SJSA1 (cell line): ENCODE measurements around the gene PLEKHA8. TPM values are rescaled to one million over a fixed set of nuclear protein-coding genes. Genes with fewer than 3 reads are reported as not detected.

Source experiments
- DNase-seq, 2 experiments: peaks; one replicate each; pipeline ENCODE4 v3.0.0-alpha.2; 2015 to 2020; ENCODE audit warnings: low spot score in 2 of 2, low read depth in 1 of 2
- H3K27ac ChIP-seq: fragments of 250-450 bp; sonication (Bioruptor Pico); 2 replicates; pipeline ENCODE4 v1.5.1; 2020; ENCODE audit warnings: mild to moderate bottlenecking, moderate library complexity
- H3K27me3 ChIP-seq: fragments of 250-450 bp; sonication (Bioruptor Pico); replicated peaks from 2 replicates; pipeline ENCODE4 v1.5.1; 2020; ENCODE audit warnings: mild to moderate bottlenecking, moderate library complexity
- H3K36me3 ChIP-seq: fragments of 250-450 bp; sonication (Bioruptor Pico); 2 replicates; pipeline ENCODE4 v1.5.1; 2020; ENCODE audit warnings: mild to moderate bottlenecking
- H3K4me1 ChIP-seq: fragments of 250-450 bp; sonication (Bioruptor Pico); replicated peaks from 2 replicates; pipeline ENCODE4 v1.6.1; 2021; ENCODE audit warnings: mild to moderate bottlenecking
- H3K4me3 ChIP-seq: fragments of 250-450 bp; sonication (Bioruptor Pico); 2 replicates; pipeline ENCODE4 v1.5.1; 2020; ENCODE audit warnings: mild to moderate bottlenecking
- H3K9me3 ChIP-seq: fragments of 250-450 bp; sonication (Bioruptor Pico); replicated peaks from 2 replicates; pipeline ENCODE4 v1.5.1; 2020; ENCODE audit warnings: mild to moderate bottlenecking
- total RNA-seq: library from RNA; depleted of rRNA; stranded (reverse); fragments of >200 nt; shearing (Covaris generic); gene quantifications from 2 replicates; pipeline ENCODE4 v1.2.3, GENCODE V29; 2014

The PLEKHA8 gene
- total RNA-seq, 1 experiment from 2014 or later: 12.5 TPM

DNA sequence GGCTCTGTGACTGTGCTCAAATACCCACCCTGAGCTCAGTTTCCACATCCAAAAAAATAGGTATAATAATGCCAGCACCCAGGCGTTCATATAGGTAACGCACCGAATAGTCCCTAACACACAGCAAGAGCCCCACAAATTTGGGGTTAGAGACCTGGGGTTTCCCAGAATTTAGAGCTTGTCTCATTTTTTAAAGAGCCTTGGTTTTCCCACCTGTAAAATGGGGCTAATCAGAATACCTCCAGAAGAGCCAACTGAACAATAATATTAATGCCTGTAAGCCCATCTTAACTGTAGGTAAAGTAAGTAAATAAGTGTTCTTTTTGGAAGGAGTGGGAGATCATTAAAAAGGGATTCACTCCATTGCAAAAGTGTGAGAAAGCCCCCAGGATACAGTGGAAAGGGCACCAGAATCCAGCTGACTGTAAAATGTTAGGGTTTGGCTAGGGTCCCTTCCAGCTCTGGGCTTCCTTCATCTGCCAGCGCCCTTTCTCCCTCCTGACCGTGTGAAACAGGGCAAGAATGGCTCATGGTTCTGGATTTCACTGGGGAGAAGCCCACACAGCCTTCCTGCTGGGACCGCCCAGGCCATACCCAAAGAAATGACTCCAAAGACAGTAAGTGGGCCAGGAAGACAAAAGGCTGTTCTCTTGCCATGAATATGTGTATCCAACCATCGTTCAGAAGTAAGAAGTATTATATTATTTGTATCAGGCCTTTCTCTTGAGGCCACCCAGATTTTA lies 108.7 kb downstream of the PLEKHA8 start:
- no peaks in the 10 kb centered on the region for H3K27me3 ChIP-seq
- H3K9me3 ChIP-seq: no peaks in the 10 kb centered on the region; the same call in 1 of the 2 replicates
- peaks cover 7% of the 10 kb centered on the region for H3K36me3 ChIP-seq
- peak; percentile 52 to 56 for DNase-seq
- H3K27ac ChIP-seq: peak overlapping the region; percentile 78
- peaks cover 21% of the 10 kb centered on the region for H3K4me1 ChIP-seq
- peak overlapping the region; percentile 91 for H3K4me3 ChIP-seq

- Histone ChIP-seq H3K36me3 (peaks cover 7% of the 10 kb centered on the region), H3K9me3 (no peaks in the 10 kb centered on the region; the same call in 1 of the 2 replicates), H3K27ac (no peak overlapping the region), H3K4me3 (no peak overlapping the region), H3K4me1 (peaks cover 40% of the 10 kb centered on the region), H3K27me3 (no peaks in the 10 kb centered on the region)
- DNase-seq: no peak
Observed at GRCh38 chr7:30139836-30140384, 111.7 kb downstream of the PLEKHA8 start.

DNA sequence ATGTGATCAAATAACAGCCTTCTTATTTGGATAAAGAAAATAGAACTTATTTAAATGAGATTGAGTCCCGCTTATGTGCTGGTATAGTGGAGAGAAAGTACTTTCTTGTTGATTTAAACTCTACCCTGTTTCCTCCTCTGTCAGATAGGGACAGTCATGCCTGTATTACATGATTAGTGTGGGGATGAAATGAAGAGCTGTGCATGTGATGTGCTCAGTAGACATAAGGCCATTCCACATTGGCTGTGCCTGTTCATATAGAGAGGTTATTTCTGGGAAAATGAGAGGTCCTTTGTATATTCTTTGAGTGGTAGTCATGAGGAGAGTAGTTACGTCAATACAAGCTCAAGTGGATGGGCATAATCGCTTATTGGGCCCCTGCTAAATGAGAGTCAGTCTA lies 112.2 kb downstream of the PLEKHA8 start:
- Histone ChIP-seq H3K36me3 (peaks cover 2% of the 10 kb centered on the region), H3K4me3 (no peak overlapping the region), H3K9me3 (no peaks in the 10 kb centered on the region), H3K27ac (no peak overlapping the region), H3K27me3 (no peaks in the 10 kb centered on the region), H3K4me1 (peaks cover 46% of the 10 kb centered on the region)
- DNase-seq: no peak

DNA sequence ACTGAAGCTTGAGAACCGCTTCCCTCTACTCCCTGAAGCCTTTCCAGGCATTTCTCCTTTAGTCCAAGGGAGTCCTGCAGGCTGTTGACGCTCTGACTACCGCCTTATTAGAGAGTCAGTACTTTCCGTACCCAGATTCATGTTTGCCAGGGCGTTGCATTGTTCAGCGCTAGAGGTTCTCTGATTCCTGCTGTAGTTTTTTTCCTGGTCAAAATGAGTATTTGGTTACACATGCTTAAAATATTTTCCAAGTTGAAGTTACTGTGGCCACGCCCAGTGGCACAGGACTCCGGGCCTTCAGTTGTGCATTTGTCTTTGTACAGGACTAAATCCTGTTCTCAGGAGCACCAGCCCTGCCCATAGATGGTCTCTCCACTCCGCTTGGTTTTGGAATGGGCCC lies 114.5 kb downstream of the PLEKHA8 start:
- H3K9me3 ChIP-seq: no peaks in the 10 kb centered on the region
- H3K36me3 ChIP-seq: peaks cover 2% of the 10 kb centered on the region; the same call in 1 of the 2 replicates
- no peaks in the 10 kb centered on the region for H3K27me3 ChIP-seq
- DNase-seq: peak; percentile 78 to 87
- peaks cover 58% of the 10 kb centered on the region for H3K4me1 ChIP-seq
- peak overlapping the region; percentile 72 for H3K27ac ChIP-seq
- H3K4me3 ChIP-seq: no peak overlapping the region

DNA sequence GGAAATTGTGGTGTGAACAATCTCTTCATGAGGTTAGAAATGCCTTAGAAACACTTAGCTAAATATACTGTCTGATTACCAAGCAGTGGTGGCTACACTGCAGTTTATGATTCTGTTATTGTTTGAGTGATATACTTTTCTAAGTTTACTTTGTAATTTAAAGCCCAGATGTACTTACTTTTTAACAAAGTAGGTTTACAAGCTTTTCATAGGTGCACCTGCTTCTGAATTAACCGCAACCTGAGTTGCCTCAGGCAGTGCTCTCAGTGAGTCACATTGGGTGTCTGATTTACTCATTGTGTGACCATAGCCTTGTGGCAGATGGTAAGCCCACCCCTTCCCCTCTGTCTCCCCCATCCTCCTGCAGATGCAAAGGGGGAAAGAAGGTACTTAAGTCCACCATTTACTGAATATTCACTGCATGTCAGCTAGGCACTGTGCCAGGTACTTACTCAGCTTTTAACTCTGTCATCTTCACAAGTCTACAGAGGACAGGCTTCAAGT lies 115.6 kb downstream of the PLEKHA8 start:
- no peak for DNase-seq
- H3K36me3 ChIP-seq: peaks cover 5% of the 10 kb centered on the region; the same call in 1 of the 2 replicates
- H3K4me3 ChIP-seq: no peak overlapping the region
- H3K4me1 ChIP-seq: peaks cover 61% of the 10 kb centered on the region
- peak overlapping the region; percentile 72 for H3K27ac ChIP-seq
- H3K9me3 ChIP-seq: no peaks in the 10 kb centered on the region
- H3K27me3 ChIP-seq: no peaks in the 10 kb centered on the region

- no peak overlapping the region for H3K4me3 ChIP-seq
- H3K4me1 ChIP-seq: peaks cover 61% of the 10 kb centered on the region
- no peaks in the 10 kb centered on the region for H3K27me3 ChIP-seq
- H3K27ac ChIP-seq: no peak overlapping the region
- peaks cover 12% of the 10 kb centered on the region for H3K36me3 ChIP-seq
- no peaks in the 10 kb centered on the region for H3K9me3 ChIP-seq
- no peak for DNase-seq
Observed at GRCh38 chr7:30144657-30145306, 116.6 kb downstream of the PLEKHA8 start.

GRCh38 chr7:30145426-30145970 lies 117.3 kb downstream of the PLEKHA8 start:
- Histone ChIP-seq H3K4me3 (no peak overlapping the region), H3K4me1 (peaks cover 61% of the 10 kb centered on the region), H3K36me3 (peaks cover 17% of the 10 kb centered on the region), H3K27ac (0 out of 2 replicates have a peak overlapping the region, but pooled peaks have one; percentile 16), H3K9me3 (no peaks in the 10 kb centered on the region), H3K27me3 (no peaks in the 10 kb centered on the region)
- DNase-seq: no peak

GRCh38 chr7:30146127-30146612 lies 118.0 kb downstream of the PLEKHA8 start:
- H3K36me3 ChIP-seq: peaks cover 24% of the 10 kb centered on the region
- peaks cover 61% of the 10 kb centered on the region for H3K4me1 ChIP-seq
- no peak overlapping the region for H3K4me3 ChIP-seq
- peak overlapping the region; percentile 16; the same call in 1 of the 2 replicates for H3K27ac ChIP-seq
- no peaks in the 10 kb centered on the region for H3K9me3 ChIP-seq
- H3K27me3 ChIP-seq: no peaks in the 10 kb centered on the region
- peak; percentile 57 to 69 for DNase-seq

DNA sequence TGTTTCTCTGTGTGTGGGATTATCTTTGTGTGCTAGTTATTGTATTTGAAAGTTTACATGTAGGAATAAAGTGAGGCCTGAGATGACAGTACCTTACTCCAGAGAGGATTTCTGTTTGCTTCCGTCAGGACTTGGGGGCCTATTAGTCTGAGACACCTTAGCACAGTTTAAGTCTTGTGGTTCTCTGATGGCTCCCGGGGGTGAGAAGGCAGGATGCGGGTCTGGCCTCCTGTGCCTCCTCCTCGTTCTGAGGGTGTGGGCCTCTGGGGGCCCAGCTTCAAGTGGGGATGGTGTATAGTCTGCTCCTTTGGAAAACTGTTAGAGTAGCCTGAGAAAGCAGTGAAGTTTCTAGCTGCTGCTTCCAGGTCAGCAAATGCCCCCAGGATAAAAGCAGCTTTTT lies 119.0 kb downstream of the PLEKHA8 start:
- no peaks in the 10 kb centered on the region for H3K27me3 ChIP-seq
- H3K36me3 ChIP-seq: peaks cover 27% of the 10 kb centered on the region
- H3K9me3 ChIP-seq: no peaks in the 10 kb centered on the region
- peaks cover 52% of the 10 kb centered on the region for H3K4me1 ChIP-seq
- DNase-seq: no peak
- peak overlapping the region; percentile 16; the same call in 1 of the 2 replicates for H3K27ac ChIP-seq
- no peak overlapping the region for H3K4me3 ChIP-seq

GRCh38 chr7:30147785-30148184 lies 119.6 kb downstream of the PLEKHA8 start:
- Histone ChIP-seq H3K27me3 (no peaks in the 10 kb centered on the region), H3K4me3 (no peak overlapping the region), H3K9me3 (no peaks in the 10 kb centered on the region), H3K27ac (peak overlapping the region; percentile 16; the same call in 1 of the 2 replicates), H3K4me1 (peaks cover 48% of the 10 kb centered on the region), H3K36me3 (peaks cover 32% of the 10 kb centered on the region)
- no peak for DNase-seq

DNA sequence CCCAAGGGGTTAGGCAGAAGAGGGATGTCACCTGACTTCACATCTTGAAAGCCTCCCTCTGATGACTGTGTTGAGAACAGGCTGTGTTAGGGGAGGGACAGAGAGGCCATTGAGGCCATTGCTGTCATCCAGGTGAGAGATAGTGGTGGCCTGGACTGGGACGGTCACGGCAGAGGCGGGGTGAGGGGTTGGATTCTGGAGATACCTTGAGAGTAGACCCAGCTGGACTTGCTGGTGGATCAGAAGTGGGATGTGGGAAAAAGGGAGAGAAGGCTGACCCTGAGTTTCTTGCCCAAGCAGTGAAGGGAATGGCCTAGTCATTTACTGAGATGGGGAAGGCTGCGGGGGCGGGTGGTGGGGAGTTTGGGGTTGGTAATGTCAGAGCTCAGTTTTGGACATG lies 120.2 kb downstream of the PLEKHA8 start:
- Histone ChIP-seq H3K36me3 (peaks cover 37% of the 10 kb centered on the region), H3K4me1 (peaks cover 42% of the 10 kb centered on the region), H3K27me3 (no peaks in the 10 kb centered on the region), H3K4me3 (no peak overlapping the region), H3K27ac (no peak overlapping the region), H3K9me3 (no peaks in the 10 kb centered on the region)
- DNase-seq: no peak

DNA sequence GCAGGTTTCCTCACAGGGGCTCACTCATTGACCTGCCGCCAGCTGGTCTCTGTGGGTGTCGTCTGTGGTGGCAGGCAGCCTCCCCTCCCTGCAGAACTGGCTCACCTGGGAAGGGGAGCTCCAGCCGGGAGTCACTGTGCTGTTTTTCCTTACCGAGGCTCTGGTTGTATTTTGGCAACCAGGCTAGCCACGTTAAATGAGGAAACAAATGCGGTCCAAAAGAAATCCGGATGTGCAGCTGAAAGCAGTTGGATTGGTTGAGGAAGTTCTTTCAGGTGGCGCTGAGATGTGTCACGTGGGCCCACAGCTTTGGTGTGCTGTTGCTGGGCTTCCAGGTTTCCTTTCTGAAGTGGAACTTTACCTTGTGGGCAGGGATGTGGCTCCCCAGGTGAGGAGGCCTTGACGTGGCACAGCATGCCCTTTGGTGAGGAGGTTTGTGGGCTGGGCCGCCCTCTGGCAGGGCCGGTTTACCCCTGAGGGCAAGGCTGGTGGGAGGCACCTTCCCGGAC lies 120.8 kb downstream of the PLEKHA8 start:
- Histone ChIP-seq H3K9me3 (no peaks in the 10 kb centered on the region), H3K4me3 (no peak overlapping the region), H3K27me3 (no peaks in the 10 kb centered on the region), H3K27ac (no peak overlapping the region), H3K4me1 (peaks cover 36% of the 10 kb centered on the region), H3K36me3 (peaks cover 40% of the 10 kb centered on the region)
- DNase-seq: no peak

- Histone ChIP-seq H3K4me3 (no peak overlapping the region), H3K9me3 (no peaks in the 10 kb centered on the region), H3K4me1 (peaks cover 31% of the 10 kb centered on the region), H3K27me3 (no peaks in the 10 kb centered on the region), H3K36me3 (peaks cover 45% of the 10 kb centered on the region), H3K27ac (no peak overlapping the region)
- no peak for DNase-seq
Observed at GRCh38 chr7:30149640-30150272, 121.5 kb downstream of the PLEKHA8 start.
